ENCODE data around the gene TMEM54. TPM values are rescaled to one million over a fixed set of nuclear protein-coding genes. Genes with fewer than 3 reads are reported as not detected.

TMEM54 gene
- total and polyA plus RNA-seq, 2 experiments from 2014 or later, result 11.2 to 11.7 TPM

- H3K27ac ChIP-seq (ENCODE audit: low read depth), result no peak overlapping the region
- no peaks in the 10 kb centered on the region for H3K36me3 ChIP-seq (ENCODE audit: insufficient read depth)
- H3K4me3 ChIP-seq, result no peak overlapping the region
- peaks cover 7% of the 10 kb centered on the region; the same call in 1 of the 2 replicates for H3F3A ChIP-seq (replicated peaks; ENCODE audit: low read depth)
- no peak for ATAC-seq
- no peak for TF ChIP-seq JUNB (IDR thresholded peaks at IDR 0.05; ENCODE audit: unreplicated experiment)
- TF ChIP-seq, protein P1, sequence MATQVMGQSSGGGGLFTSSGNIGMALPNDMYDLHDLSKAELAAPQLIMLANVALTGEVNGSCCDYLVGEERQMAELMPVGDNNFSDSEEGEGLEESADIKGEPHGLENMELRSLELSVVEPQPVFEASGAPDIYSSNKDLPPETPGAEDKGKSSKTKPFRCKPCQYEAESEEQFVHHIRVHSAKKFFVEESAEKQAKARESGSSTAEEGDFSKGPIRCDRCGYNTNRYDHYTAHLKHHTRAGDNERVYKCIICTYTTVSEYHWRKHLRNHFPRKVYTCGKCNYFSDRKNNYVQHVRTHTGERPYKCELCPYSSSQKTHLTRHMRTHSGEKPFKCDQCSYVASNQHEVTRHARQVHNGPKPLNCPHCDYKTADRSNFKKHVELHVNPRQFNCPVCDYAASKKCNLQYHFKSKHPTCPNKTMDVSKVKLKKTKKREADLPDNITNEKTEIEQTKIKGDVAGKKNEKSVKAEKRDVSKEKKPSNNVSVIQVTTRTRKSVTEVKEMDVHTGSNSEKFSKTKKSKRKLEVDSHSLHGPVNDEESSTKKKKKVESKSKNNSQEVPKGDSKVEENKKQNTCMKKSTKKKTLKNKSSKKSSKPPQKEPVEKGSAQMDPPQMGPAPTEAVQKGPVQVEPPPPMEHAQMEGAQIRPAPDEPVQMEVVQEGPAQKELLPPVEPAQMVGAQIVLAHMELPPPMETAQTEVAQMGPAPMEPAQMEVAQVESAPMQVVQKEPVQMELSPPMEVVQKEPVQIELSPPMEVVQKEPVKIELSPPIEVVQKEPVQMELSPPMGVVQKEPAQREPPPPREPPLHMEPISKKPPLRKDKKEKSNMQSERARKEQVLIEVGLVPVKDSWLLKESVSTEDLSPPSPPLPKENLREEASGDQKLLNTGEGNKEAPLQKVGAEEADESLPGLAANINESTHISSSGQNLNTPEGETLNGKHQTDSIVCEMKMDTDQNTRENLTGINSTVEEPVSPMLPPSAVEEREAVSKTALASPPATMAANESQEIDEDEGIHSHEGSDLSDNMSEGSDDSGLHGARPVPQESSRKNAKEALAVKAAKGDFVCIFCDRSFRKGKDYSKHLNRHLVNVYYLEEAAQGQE (IDR thresholded peaks at IDR 0.05; ENCODE audit: unreplicated experiment), result no peak
- no peak for TF ChIP-seq STAT1 (IDR thresholded peaks at IDR 0.05; ENCODE audit: unreplicated experiment)
- no peak for TF ChIP-seq ETS1 (IDR thresholded peaks at IDR 0.05)
- TF ChIP-seq POLR2AphosphoS5 (IDR thresholded peaks at IDR 0.05; ENCODE audit: low read depth), result no peak
- no peak for TF ChIP-seq ZNF114 (CRISPR knock-in tag; IDR thresholded peaks at IDR 0.05)
- TF ChIP-seq ZNF462 (CRISPR knock-in tag; IDR thresholded peaks at IDR 0.05), result no peak
- TF ChIP-seq EZH2phosphoT487 (IDR thresholded peaks at IDR 0.05; ENCODE audit: unreplicated experiment), result no peak
- no peak for TF ChIP-seq CREB1 (CRISPR knock-in tag; IDR thresholded peaks at IDR 0.05; ENCODE audit: low read depth)
- no peak for TF ChIP-seq CTCF (conservative IDR thresholded peaks at IDR 0.05; ENCODE audit: low read depth in 2 of 2)
- TF ChIP-seq NANOG (IDR thresholded peaks at IDR 0.05; ENCODE audit: borderline replicate concordance), result no peak
- TF ChIP-seq EZH2 (IDR thresholded peaks at IDR 0.05; ENCODE audit: low read depth, unreplicated experiment), result no peak
- no peak for TF ChIP-seq ZNF331 (CRISPR knock-in tag; IDR thresholded peaks at IDR 0.05; ENCODE audit: low read depth)
- Mint-ChIP-seq H3K4me3 (no peak overlapping the region), H3K4me1 (peaks cover 22% of the 10 kb centered on the region), H3K27me3 (ENCODE audit: insufficient read depth, low read depth, poor library complexity) (peaks cover 45% of the 10 kb centered on the region), H3K9me3 (peaks cover 5% of the 10 kb centered on the region; the same call in 2 of the 3 replicates), H3K36me3 (ENCODE audit: low read depth) (peaks cover 7% of the 10 kb centered on the region; the same call in 1 of the 3 replicates), H3K27ac (no peak overlapping the region)
- H3K27me3 ChIP-seq (ENCODE audit: insufficient read depth), result peaks cover 64% of the 10 kb centered on the region
- no peak overlapping the region for H2AFZ ChIP-seq
- no peaks in the 10 kb centered on the region for H3K9me2 ChIP-seq (ENCODE audit: insufficient read depth)
- H3K79me2 ChIP-seq (replicated peaks; ENCODE audit: insufficient read depth), result no peaks in the 10 kb centered on the region
- peaks cover 6% of the 10 kb centered on the region for H4K20me1 ChIP-seq (replicated peaks; ENCODE audit: insufficient read depth)
- peaks cover 10% of the 10 kb centered on the region for H3K4me1 ChIP-seq (ENCODE audit: insufficient read depth)
- no peak for DNase-seq (ENCODE audit: low spot score)
- no peak overlapping the region for H3K4me2 ChIP-seq
Measured at GRCh38 chr1:32887623-32888022, 13.6 kb downstream of the TMEM54 start.
